ENCODE data around the gene CD247.
A peak's percentile ranks its signal among the peaks of the same experiment; 100 is the strongest.
"Not testable (repeated sequence)": the region's sequence is repeated elsewhere in the genome, so short reads cannot be mapped to it uniquely, and the experiment has no call there.

CD247 gene

DNA sequence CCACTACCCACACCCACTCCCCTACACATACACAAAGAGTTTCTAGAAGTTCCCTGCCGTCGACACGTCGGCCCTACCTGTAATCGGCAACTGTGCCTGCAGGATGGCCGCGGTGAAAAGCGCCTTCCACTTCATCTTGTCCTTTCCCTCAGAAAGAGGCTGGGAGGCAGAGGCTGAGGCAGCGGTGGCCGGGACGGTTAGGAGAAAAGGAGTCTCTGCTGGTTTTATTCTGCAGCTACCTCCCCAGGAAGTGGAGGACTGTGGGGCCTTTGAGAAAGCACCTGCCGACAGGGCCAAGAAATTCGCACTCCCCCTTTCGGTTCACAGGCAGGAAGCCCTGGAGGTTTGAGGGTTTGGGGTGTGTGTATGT lies at the start of gene CD247:
CD247 (minus strand) TSS at position 199 of the 370 bp plus-strand sequence; CDS start at position 135, 64 bp downstream.
- no peak for DNase-seq

DNA sequence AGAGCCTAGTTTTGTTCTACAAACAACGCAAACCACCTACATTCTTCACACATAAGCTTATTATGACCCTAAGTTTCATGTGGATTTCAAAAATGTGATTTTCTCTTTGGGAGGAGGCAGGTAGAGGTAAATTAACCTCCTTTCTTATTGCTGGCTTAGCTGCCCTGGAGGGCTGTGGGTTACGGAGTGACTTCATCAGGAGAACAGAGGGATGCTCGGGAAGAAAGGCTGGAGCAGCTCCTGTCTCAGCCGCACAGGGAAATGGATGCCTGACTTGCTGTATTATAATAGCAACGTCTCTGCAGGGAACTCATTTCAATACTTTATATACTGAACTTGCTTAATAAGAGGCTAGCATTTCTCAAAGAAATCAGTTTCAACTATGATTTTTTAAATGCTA lies 49.3 kb upstream of the CD247 start:
- DNase-seq = no peak

DNA sequence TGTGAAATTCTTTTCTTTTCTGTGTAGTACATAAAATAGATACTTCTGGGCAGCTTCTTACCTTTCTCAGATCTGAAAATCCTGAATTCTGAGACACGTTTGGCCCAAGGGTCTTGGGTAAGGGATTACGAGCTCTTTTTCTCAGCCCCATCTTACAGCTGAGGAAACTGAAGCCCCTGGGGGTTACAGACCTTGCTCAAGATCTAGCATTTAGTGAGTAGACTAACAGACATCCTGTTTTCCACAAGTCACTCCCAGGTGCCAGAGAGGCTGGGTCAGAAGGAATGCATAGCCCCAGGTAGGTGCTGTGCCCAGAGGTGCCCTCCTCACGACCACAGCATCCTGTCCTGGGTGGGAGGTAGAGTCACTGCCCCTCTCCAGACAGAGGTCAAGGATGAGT lies 48.4 kb upstream of the CD247 start:
- DNase-seq = no peak

DNA sequence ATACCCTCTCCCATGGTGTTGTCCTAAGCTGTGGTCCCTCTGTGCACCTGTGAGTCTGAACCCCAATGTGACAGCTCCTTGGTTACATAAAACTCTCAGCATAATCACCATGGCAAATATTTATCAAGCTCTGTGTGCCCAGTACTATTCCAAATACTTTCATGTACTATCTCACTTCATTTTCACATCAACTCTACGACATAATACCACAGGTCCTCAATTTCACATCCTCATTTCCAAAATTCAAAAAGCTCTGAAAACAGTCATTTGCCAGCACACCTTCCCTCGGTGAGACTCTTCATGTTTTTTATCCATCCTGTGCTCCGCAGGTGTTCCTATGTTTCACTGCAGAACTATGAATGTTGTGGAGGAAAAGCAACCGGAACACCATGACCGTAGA lies 47.6 kb upstream of the CD247 start:
- DNase-seq = no peak

DNA sequence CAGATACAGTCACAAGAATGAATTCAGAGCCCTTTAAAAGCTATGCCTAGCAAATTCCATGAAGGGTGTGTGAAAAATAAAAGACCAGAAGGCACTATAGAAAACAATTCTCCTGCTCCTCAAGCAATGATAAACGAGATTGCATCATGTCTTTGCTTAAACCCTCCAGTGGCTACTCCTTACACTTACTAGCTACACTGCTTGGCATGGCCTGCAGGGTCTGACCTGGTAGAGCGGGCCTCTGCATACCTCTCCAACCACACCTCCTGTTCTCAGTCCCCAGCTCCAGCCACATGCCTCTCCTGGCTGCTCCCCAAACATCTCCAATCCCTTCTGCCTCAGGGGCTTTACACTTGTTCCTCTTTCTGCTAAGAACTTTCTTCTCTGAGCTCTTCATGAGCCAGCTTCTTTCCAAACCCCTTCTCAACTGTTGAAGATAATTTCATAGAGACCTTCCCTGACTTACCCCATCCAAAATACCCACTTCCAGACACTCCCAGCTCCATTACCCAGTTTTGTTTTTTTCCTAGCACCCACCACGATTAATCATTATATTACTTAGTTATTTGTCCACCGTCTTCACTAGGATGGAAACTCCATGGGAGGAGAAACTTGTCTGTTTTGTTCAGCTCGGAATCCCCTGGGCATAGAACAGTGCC lies 46.4 kb upstream of the CD247 start:
- DNase-seq = peak; percentile 33

DNA sequence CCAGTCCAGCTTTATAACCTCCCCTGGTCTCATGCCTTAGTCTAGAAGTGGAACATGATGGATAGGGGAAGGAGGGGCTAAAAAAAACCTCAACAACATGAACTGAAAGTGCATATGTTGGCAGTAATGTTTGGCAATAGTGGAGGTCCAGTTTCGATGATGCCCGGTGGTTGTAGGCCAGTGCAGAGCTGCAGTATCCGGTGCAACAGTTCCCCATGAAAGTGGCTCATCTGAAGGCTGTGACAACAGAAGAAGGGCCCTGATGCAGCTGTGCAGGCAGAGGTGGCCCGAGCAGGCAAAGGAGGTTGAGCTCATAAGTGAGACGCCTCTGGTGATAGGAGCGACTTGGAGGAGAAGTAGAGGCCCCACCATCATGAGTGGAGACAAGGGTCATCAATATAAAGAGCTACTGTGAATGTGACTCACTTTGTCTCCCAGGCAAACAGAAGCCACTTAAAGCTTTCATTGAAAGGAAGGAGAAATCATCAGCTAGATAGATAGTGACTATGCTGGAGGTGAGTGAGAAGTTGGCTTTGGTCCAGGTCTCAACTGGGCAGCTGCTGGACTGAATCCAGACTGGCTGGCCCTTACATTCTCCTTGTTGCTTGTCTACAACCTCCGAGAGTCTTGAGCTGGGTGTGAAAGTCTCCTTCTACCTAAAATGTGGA lies 45.4 kb upstream of the CD247 start:
- peak; percentile 65 for DNase-seq

DNA sequence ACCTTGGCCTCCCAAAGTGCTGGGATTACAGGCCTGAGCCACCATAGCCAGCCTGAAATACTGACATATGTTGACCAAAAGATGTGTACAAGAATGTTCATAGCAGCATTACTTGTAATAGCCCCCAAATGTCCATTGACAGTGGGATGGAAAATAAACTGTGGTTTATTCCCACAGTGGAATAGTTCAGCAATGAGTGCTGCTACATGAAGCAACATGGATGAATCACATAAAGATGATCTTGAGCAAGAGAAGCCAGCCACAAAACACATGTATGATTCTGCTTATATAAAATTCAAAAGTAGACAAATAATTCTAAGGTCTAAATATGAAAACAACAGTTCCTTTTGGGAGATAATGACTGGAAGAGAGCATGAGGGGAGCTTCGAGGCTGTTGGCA lies 44.4 kb upstream of the CD247 start:
- DNase-seq = no peak

DNA sequence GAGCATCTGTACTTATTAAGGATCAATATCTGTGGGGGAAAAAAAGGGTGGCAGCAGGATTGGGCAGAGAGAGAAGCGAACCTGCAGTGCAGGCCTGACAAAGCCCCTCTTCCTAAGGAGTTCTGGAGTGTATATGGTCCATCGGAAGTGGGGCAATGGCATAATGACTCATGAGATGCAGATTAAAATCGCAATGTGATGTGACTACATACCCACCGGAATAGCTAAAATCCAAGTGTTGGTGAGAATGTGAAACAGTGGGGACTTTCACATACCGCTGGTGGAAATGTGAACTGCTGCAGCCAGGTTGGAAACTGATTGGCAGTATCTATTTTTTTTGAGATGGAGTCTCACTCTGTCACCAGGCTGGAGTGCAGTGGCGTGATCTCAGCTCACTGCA lies 43.4 kb upstream of the CD247 start:
- DNase-seq = no peak

DNA sequence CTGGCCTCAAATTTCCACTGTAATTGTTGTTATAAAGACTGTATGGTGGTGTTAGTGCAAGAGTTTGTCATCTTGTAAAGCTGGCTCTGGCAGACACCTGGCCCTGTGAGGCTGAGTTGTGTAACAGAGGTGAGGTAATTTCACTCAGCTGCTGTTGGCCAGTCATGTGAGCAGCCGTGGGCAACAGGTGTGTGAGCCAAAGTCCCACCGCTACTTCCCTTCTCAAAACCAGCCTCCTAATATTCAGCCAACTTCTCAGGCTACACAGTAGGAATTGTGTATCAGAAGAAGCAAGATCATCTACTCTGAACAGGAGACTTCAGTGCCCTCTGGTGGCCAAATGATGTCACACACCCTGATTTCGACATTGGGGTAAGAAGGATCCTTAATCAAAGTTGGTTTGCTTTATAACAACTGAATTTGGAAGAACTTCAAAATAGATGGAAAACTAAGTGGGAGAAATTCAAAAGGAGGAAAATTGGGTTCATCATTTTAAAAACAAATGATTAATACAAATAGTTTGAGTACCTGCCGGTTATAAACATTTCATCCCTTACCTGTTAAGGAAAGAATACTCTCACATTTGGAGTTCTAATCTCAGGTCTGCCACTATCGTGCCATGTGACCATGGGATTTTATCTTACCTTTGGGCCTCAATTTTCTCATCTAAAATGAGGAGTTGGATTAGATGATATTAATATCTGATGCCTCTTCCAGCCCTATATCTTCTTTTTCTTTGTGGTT lies 37.8 kb upstream of the CD247 start:
- peak; percentile 66 for DNase-seq

DNA sequence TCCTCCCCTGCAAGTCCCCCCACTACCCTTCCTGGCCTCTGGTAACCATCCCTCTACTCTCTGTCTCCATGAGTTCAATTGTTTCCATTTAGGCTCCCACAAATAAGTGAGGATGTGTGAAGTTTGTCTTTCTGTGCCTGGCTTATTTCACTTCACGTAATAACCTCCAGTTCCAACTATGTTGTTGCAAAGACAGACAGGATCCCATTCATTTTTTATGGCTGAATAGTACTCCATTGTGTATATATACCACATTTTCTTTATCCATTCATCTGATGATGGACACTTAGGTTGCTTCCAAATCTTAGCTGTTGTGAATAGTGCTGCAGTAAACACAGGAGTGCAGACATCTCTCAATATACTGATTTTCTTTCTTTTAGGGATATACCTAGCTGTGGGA lies 36.7 kb upstream of the CD247 start:
- DNase-seq = not testable (repeated sequence)

DNA sequence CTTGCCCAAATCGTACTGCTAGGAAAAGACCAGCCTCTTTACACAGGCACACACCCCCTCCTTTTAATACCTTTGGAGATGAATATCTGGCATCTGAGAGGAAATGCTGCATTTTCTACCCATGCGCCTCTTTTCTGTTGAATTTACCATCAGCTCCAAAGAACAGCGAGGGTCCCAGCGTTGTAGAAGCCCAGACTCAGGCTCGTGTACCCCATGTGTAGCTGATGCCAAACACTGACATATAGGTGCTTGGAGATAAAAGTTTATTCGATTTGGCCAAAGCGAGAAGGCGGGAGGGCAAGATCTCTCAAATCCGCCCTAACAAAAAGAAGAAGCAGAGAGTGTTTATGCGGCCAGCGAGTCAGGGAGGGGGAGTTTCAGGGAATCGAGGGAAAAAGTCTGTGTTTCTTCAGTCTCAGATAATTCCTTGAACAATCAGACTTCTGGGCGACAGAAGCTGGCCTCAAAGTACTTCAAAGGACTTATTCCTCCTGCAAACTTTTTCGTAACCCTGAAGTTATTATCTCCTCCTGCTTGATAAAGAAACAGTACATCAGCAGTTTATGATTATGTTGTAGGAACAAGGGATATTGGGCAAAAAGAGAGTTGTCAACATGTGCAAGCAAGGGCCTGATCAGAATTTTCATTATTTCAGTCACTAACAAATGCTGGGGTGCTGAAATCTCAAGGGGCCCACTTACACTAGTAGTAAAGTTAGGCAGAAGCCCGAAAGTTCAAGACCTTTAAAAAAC lies 35.9 kb upstream of the CD247 start:
- no peak for DNase-seq

DNA sequence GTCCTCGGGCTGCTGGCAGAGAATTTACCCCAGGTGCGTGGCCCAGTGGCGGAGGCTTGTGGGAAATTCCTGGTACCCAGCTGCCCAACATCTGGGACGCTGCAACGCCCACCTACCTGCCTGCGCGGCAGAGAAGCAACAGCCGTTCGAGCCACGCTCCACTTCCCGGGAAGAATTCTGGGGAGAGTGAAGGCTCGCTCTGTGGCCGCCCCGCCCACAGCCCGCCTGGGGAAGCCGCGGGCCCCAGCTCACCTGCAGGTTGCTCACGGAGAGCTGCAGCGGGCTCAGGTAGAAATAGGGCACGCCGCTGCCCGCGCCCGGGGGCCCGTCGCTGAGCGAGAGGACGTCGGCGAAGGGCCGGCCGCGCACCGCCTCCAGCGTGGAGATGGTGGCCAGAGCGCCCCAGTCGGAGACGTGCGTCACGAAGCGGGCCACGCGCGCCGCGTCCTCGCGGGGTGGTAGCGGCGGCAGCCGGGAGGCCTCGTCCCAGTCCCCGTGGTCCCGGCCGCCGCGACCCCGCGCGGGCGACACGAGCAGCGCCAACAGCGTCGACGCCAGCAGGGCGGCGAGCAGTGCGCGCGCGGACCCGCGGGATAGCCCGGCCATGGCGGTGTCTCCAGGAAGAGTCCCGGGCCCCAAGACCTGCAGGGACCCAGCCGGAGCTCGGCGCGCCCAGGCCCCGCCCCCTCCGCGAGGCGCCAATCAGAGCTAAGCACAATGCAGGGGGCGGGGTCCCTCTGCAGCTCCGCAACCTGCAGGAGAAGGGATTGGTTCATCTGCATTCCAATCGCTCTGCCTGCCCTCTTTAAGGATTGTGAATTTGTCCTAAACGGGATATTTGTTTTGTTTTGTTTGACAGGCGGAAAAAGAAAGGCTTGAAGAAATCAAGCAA lies 35.1 kb upstream of the CD247 start, which contains the start of gene CREG1:
CREG1 (minus strand) TSS at position 627 of the 892 bp plus-strand sequence.
- peak; percentile 84 for DNase-seq

DNA sequence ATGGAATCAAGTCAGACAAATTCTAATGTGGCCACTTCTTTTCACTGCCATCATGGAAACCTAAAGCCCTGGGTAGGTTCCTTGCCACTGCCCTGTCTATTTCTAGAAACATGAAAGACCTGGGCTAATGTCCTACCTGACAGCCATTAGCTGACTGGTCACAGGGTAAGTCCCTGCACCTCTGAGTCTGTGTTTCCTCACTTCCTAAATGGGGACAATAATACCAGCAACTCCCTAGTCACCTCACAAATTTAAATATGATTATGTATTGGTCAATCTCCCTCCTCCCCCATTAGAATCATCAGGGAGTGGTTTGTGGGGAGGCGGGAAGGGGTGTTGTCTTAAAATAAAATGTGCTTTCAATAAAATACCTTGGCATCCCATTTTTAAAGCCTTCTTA lies 33.0 kb upstream of the CD247 start:
- DNase-seq = no peak

DNA sequence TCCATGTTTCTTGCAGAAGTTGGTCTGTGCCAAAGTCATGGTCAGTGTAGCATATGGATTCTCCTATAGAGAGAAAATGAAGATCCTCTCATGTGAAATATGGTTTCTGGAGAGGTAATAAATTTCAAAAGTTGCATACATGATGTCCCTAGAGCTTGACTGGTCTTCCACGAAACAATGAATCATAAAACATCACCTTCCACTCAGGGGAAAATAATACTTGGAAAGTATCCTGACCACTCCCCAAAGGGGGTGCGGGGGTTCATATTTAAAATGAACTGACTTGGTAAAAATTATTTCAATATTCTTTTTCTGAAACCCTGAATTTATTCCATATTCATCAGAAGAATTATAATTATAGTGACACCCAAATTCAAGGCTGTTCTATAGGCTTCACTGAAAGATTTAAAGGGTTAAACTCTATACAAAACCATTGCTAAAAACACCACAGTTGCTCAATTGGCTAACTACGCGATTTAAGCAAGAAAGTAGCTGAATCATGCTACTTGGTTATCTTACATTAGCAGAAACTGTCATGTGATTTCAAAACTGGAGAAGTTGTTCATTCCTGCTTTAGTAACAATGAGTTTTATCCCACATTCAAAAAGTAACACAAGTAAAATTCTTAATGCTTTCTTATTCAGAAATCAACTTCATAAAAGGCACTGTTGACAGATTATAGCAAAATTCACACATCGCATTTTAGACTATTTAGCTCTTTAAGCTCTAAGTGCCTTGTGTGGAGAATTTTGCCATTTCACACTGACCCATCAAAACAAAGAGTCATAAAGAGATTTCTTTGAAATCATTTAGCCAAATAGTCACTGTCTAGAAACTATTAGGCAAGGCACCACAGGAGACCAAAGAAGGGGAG lies 30.0 kb upstream of the CD247 start:
- DNase-seq = no peak

DNA sequence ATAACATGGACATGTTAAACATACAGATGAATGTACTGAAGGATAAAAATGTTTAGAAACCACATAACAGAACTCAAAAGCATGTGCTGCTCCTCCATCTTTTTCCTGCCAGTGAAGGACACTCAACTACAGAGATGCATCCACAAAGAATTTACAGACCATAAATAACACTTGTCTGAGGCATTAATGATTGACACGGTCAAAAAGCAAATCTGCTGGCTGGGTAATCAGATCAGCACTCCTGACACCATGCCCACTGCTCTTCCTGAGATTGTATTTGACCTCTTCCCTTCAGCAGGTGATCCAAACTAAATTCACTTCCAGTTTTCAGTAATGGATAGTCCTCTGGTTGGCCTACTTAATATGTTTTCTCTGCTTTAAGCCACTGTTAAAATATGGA lies 28.6 kb upstream of the CD247 start:
- DNase-seq = no peak

DNA sequence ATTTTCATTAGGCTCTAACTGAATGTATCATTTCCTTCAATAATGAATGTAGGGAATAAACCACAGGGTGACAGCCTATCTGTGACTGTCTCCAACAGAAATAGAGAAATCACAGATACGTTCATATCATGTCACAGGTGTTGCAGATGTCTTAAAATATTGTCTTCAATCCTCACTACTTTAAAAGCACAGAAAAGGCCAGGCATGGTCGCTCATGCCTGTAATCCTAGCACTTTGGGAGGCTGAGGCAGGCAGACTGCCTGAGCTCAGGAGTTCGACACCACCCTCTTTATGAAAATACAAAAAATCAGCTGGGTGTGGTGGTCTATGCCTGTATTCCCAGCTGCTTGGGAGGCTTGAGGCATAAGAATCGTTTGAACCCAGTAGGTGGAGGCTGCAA lies 27.0 kb upstream of the CD247 start:
- no peak for DNase-seq

DNA sequence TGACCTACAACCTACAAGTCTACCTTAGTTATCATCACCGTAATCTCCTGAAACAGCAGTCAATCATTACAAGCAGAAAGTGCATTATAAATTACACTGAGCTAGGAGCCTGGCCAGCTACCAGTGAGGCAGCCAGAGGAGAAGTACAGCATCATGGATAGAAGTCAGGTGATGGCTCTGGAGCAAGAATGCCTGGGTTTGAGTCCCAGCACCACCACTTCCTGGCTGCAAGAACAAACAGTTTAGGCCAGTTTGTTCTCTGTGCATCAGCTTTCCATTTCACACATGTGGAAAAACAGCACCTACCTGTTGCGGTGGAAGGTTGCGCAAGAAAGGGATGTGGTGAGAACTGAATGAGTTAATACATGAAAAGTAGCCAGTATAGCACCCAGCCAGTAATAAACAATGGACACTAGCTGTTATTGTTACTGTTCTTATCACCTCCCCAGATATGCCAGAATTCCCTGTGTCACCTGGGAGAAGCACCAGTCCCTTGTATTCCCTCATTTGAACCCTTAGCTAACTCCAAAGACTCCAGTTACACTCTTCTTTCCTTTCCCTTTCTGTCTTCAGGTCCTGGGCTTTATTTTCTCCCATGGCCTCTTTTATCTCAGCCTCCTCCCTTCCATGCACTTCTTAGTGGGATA lies 26.2 kb upstream of the CD247 start:
- no peak for DNase-seq

DNA sequence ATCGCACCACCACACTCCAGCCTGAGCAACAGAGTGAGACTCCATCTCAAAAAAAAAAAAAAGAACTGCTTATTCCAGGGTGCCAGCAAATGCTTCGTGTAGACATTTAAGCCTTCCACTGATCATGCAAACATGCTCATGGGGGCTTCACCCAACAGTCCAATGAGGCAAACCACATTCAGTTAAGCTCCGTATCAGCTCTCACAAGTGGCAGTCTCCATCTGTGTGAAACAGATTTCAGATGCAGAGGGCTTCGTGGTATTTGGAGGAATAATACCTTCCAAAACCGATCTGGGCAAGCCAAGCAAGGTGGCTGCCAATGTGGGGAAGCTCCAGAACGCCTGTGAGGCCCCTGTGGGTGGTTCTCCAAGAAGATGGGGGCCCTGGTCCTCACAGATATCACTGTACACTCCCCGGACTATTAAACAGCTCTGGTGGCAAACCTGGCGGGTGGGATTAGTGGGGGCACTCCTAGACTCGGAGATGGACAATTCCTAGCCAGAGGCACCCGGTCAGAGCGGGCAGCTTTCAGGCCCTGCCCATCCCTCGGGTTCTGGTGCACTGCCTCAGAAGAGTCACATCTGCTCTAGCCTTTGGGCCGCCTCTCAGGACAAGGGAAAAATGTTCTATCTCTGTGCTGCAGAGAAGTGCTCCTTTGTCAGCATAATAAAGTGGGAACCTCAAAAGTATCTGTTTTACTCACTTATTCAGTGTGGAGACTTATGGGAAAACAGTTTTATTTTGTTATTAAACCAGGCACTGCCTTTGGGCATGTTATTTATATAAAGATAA lies 25.1 kb upstream of the CD247 start:
- DNase-seq = no peak

DNA sequence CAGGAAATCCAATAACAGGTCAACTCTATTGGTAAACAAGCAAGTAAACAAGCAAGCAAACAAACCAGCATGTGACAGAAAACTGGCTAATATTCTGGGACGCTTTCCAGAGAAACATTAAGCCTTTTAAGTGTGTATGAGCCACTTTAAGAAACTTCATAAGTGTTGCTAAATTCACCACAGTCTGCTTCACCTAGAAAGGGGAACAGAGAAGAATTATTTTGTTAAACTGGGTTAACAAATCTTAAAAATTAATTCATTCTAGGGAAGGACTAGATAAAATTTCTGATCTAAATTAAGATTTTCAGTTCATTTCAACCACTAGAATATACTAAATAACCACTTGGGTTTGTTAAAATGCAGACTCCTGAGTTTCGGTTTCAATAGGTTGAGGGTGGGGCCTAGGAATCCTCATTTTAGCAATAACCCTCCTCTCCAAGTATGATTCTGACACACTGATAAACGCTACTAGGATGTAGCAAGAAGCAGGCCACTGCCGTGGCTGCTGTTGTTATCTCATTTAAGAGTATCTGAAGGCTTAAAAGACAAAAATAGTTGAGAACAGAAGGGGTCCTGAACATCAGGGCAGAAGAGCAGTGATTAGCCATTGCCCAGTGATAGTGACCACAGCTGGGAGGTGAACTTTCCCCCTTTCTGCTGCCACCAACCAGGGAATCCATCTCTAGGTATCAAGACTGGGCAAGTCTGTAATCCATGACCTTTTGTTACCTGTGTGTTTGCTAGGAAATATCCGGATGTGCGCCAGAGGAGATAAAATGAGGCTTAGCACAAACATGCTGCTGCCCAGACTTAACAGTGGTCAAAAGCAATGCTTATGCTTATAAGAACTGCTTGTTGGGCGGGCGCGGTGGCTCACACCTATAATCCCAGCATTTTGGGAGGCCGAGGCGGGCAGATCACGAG lies 24.0 kb upstream of the CD247 start:
- peak; percentile 68 for DNase-seq

All from DMS79 treated with DMSO at 0.1 percent for 48 hours (cell line).